Gastroesophageal sphincter (tissue), 4 donors: ENCODE measurements around the gene ZNF594. TPM values are rescaled to one million over a fixed set of nuclear protein-coding genes. Genes with fewer than 3 reads are reported as not detected.
A peak's percentile ranks its signal among the peaks of the same experiment; 100 is the strongest.
"Not testable (repeated sequence)": the region's sequence is repeated elsewhere in the genome, so short reads cannot be mapped to it uniquely, and the experiment has no call there.

ENCODE experiments used
- ATAC-seq: fragments of 150-250 bp; one replicate; pipeline ENCODE4 v1.9.1; 2016; ENCODE audit warnings: mild to moderate bottlenecking, moderate library complexity
- H3K27ac ChIP-seq, 4 donors: fragments of 200-600 bp; sonication (generic) in 3 of 4; 1 replicate in 3 of 4; 2 replicates in 1 of 4; pipeline ENCODE4 v1.5.1; 2016 to 2019
- H3K27me3 ChIP-seq: fragments of 200-600 bp; sonication (generic); one replicate; pipeline ENCODE4 v1.5.1; 2019
- H3K36me3 ChIP-seq, 2 donors: fragments of 200-600 bp; sonication (generic); one replicate each; pipeline ENCODE4 v1.5.1; 2019; ENCODE audit warnings: control low read depth in 1 of 2
- H3K4me1 ChIP-seq, 3 donors: fragments of 200-600 bp; sonication (generic); 1 replicate in 2 of 3; 2 replicates in 1 of 3; pipeline ENCODE4 v1.5.1; 2016 to 2019; ENCODE audit warnings: control low read depth in 2 of 3
- H3K4me3 ChIP-seq, 2 donors: fragments of 200-600 bp; sonication (generic); one replicate each; pipeline ENCODE4 v1.5.1; 2019; ENCODE audit warnings: mild to moderate bottlenecking in 1 of 2, moderate library complexity in 1 of 2
- H3K9me3 ChIP-seq, 3 donors: fragments of 200-600 bp; sonication (generic); one replicate each; pipeline ENCODE4 v1.5.1; 2017 to 2019; ENCODE audit warnings: control low read depth in 2 of 3
- EP300 ChIP-seq: sonication (generic); formaldehyde crosslinking; IDR thresholded peaks from one replicate; pipeline ENCODE4 v1.6.1; 2017; ENCODE audit warnings: antibody characterized with exemption, mild to moderate bottlenecking
- POLR2A ChIP-seq, 2 donors: fragments of 450-650 bp; IDR thresholded peaks; one replicate each; pipeline ENCODE4 v1.6.1; 2017; ENCODE audit warnings: antibody characterized with exemption in 2 of 2, mild to moderate bottlenecking in 2 of 2, moderate library complexity in 1 of 2
- POLR2AphosphoS5 ChIP-seq: sonication (generic); formaldehyde crosslinking; IDR thresholded peaks from one replicate; pipeline ENCODE4 v1.6.1; 2017; ENCODE audit warnings: antibody characterized with exemption
- WGBS, 2 donors: methylation state at CpG; one replicate each; pipeline ENCODE4 v1.1.5; 2018; ENCODE audit warnings: low coverage in 1 of 2; 5-methylcytosine and 5-hydroxymethylcytosine counted together
- total RNA-seq, 4 donors: library from RNA; depleted of rRNA; stranded (reverse); fragments of >200 nt; gene quantifications; one replicate each; pipeline ENCODE4 v1.1.0, GENCODE V29; 2016
- TF ChIP-seq, protein P1 (sequence below), 4 experiments: fragments of 200-600 bp in 2 of 4; fragments of 450-650 bp in 2 of 4; sonication (generic) in 1 of 4; IDR thresholded peaks; one replicate each; pipeline ENCODE4 v1.5.1; 2017 to 2019; ENCODE audit warnings: antibody characterized with exemption in 4 of 4, mild to moderate bottlenecking in 2 of 4, moderate library complexity in 2 of 4

The ZNF594 gene
- total RNA-seq, 4 donors from 2014 or later = 8.4 to 21.3 (median 10.7) TPM

DNA sequence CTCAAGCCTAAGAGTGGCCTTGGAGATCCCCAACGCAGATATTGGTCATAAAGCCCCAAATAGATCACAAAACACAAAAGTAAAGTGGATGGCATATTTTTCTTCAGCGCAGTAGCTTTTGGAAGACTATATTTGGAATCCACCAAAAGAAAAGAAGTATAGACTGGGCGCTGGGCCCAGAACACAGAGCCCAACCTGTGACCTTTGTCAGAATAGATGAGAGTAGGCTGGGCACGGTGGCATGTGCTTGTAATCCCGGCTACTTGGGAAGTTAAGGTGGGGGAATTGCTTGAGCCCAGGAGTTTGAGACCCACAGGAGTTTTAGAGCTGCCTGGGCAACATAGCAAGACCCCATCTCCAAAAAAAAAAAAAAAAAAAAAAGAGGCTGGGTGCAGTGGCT lies 28.4 kb upstream of the ZNF594 start:
- H3K27ac ChIP-seq = peak overlapping the region in 1 of 4 donors; percentile 24
- 65 to 72% methylated on average over 3 to 5 of the region's 5 CpGs for WGBS, 2 donors
- ATAC-seq = no peak

DNA sequence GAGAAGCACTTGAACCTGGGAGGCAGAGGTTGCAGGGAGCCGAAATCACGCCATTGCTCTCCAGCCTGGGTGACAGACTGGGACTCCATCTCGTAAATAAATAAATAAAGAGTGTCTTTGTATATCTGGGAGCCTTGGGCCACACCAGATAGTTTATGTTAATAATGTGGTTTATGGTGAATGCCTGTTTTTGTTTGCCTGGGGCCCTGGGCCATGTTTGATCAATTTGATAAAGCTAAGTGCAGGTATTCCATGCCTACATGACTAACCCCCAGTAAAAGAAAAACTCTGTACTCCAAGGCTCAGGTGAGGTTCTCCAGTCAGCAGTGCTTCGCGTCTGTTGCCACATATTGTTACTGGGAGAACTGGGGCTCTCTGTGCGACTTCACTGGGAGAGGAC lies 27.9 kb upstream of the ZNF594 start:
- Histone ChIP-seq H3K36me3 (peaks cover 0 to 76% of the 10 kb centered on the region in 2 donors), H3K9me3 (no peaks in the 10 kb centered on the region), H3K4me1 (peaks cover 0 to 6% (median 0%) of the 10 kb centered on the region in 3 donors), H3K4me3 (no peak overlapping the region), H3K27ac (peak overlapping the region in 1 of 4 donors; percentile 24), H3K27me3 (no peaks in the 10 kb centered on the region)
- WGBS, 2 donors = 94 to 100% methylated on average over 2 to 3 of the region's 6 CpGs
- TF ChIP-seq, protein P1, sequence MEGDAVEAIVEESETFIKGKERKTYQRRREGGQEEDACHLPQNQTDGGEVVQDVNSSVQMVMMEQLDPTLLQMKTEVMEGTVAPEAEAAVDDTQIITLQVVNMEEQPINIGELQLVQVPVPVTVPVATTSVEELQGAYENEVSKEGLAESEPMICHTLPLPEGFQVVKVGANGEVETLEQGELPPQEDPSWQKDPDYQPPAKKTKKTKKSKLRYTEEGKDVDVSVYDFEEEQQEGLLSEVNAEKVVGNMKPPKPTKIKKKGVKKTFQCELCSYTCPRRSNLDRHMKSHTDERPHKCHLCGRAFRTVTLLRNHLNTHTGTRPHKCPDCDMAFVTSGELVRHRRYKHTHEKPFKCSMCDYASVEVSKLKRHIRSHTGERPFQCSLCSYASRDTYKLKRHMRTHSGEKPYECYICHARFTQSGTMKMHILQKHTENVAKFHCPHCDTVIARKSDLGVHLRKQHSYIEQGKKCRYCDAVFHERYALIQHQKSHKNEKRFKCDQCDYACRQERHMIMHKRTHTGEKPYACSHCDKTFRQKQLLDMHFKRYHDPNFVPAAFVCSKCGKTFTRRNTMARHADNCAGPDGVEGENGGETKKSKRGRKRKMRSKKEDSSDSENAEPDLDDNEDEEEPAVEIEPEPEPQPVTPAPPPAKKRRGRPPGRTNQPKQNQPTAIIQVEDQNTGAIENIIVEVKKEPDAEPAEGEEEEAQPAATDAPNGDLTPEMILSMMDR (IDR thresholded peaks at IDR 0.05) = no peak
- TF ChIP-seq POLR2A (IDR thresholded peaks at IDR 0.05) (no peak), POLR2AphosphoS5 (no peak), EP300 (no peak)
- ATAC-seq = no peak

More for the DNA sequence above, 28.4 kb upstream of the ZNF594 start:
- Histone ChIP-seq H3K4me3 (no peak overlapping the region), H3K4me1 (peaks cover 0 to 6% (median 0%) of the 10 kb centered on the region in 3 donors), H3K27me3 (no peaks in the 10 kb centered on the region), H3K9me3 (no peaks in the 10 kb centered on the region), H3K36me3 (peaks cover 0 to 76% of the 10 kb centered on the region in 2 donors)
- TF ChIP-seq, protein P1 (IDR thresholded peaks at IDR 0.05) = no peak
- TF ChIP-seq POLR2AphosphoS5 = no peak
- no peak for TF ChIP-seq EP300
- no peak for TF ChIP-seq POLR2A (IDR thresholded peaks at IDR 0.05)

DNA sequence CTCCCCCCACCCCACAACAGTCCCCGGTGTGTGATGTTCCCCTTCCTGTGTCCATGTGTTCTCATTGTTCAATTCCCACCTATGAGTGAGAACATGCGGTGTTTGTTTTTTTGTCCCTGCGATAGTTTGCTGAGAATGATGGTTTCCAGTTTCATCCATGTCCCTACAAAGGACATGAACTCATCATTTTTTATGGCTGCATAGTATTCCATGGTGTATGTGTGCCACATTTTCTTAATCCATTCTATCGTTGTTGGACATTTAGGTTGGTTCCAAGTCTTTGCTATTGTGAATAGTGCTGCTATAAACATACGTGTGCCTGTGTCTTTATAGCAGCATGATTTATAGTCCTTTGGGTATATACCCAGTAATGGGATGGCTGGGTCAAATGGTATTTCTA lies 25.9 kb upstream of the ZNF594 start:
- not testable (repeated sequence) for H3K4me1 ChIP-seq, H3K9me3 ChIP-seq, H3K4me3 ChIP-seq, H3K27me3 ChIP-seq, H3K27ac ChIP-seq, ATAC-seq
- peaks cover 0 to 72% of the 10 kb centered on the region in 2 donors for H3K36me3 ChIP-seq
- WGBS, 2 donors = 94 to 98% methylated on average over 2 to 4 of the region's 5 CpGs

DNA sequence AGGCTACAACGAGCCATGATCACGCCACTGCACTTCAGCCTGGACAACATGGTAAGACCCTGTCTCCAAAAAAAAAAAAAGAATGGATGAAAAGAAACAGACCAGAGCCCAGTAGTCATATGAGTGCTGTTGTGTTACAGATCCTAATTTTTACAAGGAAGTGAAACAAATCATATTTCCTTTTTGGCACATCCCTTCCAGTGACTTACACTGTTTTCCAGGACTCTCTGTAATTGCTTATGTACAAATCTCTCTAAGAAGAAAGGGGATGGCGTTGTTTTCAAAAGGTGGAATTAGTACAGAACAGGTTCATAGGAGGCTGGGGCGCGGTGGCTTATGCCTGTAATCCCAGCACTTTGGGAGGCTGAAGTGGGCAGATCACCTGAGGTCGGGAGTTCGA lies 19.8 kb upstream of the ZNF594 start:
- ATAC-seq = no peak
- no peaks in the 10 kb centered on the region for H3K9me3 ChIP-seq
- H3K27me3 ChIP-seq = no peaks in the 10 kb centered on the region
- WGBS, 2 donors = 97 to 100% methylated on average over 3 to 7 of the region's 7 CpGs
- no peak overlapping the region for H3K27ac ChIP-seq
- H3K4me1 ChIP-seq = no peaks in the 10 kb centered on the region
- no peak overlapping the region for H3K4me3 ChIP-seq
- TF ChIP-seq, protein P1 (IDR thresholded peaks at IDR 0.05) = no peak
- no peak for TF ChIP-seq EP300
- TF ChIP-seq POLR2A (IDR thresholded peaks at IDR 0.05) = no peak
- no peak for TF ChIP-seq POLR2AphosphoS5
- H3K36me3 ChIP-seq = peaks cover 0 to 60% of the 10 kb centered on the region in 2 donors

DNA sequence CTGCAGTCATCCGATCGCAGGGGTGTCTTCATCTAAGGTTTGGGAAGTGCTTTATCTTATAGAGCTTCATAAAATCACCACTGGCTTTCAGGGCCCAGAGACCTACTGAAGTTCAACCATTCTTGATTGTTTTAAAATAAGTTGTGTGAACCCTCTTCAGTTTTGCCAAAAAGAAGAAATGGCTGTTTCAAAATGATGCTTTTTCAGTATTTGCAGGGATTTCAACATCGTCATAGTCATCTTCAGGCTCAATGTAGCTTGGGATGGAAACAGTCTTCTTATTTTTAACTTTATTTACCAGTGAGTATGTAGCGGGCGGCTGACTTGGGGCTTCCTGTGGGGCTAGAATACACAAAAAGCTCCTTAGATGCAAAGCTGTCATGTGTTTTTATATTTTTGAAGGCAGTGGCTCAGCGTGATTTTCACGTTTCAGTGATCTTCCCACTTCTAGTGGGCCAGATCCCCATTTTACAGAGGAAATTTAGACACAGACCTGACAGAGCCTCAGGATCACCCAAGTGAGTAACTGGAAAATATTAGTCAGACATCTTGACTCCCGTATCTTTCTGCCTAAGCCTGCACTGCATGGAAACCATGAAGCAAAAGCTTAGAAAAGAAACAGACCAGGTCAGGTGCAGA lies 19.1 kb upstream of the ZNF594 start:
- H3K36me3 ChIP-seq = peaks cover 0 to 53% of the 10 kb centered on the region in 2 donors
- no peak for ATAC-seq
- WGBS, 2 donors = 71 to 78% methylated on average over 7 to 8 of the region's 8 CpGs

More for the DNA sequence above, 19.1 kb upstream of the ZNF594 start:
- H3K4me1 ChIP-seq = no peaks in the 10 kb centered on the region
- H3K27ac ChIP-seq = no peak overlapping the region
- TF ChIP-seq POLR2A (IDR thresholded peaks at IDR 0.05) = no peak
- no peak for TF ChIP-seq EP300
- TF ChIP-seq POLR2AphosphoS5 = no peak
- TF ChIP-seq, protein P1 (IDR thresholded peaks at IDR 0.05) = no peak
- no peaks in the 10 kb centered on the region for H3K9me3 ChIP-seq
- no peaks in the 10 kb centered on the region for H3K27me3 ChIP-seq
- H3K4me3 ChIP-seq = no peak overlapping the region
